ENCODE measurements around the gene MMADHC.

Gene MMADHC

DNA sequence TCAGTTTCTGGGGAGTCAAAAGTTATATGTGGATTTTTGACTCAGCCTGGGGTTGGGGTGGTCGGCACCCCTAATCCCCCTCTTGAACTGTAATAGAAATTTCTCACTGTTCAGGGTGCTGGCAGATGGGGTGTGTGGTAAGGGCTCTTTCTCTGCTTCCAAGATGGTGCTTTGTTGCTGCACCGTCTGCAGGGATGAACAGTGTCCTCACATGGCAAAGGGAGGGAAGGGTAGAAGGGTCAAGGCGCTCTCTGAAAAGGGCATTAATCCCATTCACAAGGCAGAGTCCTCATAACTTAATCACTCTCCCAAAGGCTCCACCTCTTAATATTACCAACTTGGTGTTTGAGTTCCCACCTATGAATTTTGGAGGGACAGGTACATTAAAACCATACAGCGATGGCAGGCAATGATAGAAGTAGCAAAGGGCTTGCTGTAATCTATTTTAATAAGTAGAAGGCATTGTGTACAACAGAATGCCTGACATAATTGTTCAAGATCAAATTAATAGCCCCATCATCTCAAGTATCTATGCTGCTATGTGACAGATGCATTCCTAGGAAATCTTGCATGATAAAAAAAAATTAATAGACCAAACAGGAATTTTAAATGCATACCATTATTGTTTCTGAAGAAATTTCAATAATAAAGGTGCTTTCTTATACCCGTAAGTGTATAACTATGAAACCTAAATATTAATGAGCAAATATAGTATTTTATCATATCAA, 28.1 kb downstream of the MMADHC start:
- intact Hi-C loops (cut with micrococcal nuclease), result no loop called here
- no peaks in the 10 kb centered on the region for H3K9me3 Mint-ChIP-seq

DNA sequence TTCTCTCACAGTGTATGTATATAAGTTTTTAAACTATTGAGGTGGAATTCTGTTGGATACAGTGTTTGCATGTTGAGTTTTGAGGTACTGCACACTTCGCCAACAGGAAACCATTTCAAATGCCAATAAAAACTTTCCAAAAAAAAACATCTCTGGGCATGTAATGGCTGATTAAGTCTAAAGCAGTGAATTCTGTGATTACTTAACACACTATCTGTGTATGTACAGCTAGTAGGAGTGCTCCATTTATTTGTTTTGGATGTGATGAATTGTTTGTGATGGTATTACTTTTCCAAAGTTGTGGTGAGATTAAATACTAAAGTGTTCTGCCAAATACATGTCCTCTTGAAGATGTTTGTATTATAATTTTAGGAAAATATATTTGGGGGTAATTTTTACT, 31.1 kb downstream of the MMADHC start:
- Mint-ChIP-seq H3K27ac (no peak overlapping the region), H3K27me3 (no peaks in the 10 kb centered on the region), H3K4me1 (ENCODE audit: low read depth) (no peaks in the 10 kb centered on the region), H3K4me3 (no peak overlapping the region), H3K9me3 (no peaks in the 10 kb centered on the region), H3K36me3 (ENCODE audit: low read depth) (no peaks in the 10 kb centered on the region)
- intact Hi-C loops (cut with micrococcal nuclease), result no loop called here

More for the DNA sequence above, 28.1 kb downstream of the MMADHC start:
- H3K27ac Mint-ChIP-seq, result no peak overlapping the region
- H3K36me3 Mint-ChIP-seq (ENCODE audit: low read depth), result no peaks in the 10 kb centered on the region
- no peak overlapping the region for H3K4me3 Mint-ChIP-seq
- H3K27me3 Mint-ChIP-seq, result no peaks in the 10 kb centered on the region
- no peaks in the 10 kb centered on the region for H3K4me1 Mint-ChIP-seq (ENCODE audit: low read depth)

DNA sequence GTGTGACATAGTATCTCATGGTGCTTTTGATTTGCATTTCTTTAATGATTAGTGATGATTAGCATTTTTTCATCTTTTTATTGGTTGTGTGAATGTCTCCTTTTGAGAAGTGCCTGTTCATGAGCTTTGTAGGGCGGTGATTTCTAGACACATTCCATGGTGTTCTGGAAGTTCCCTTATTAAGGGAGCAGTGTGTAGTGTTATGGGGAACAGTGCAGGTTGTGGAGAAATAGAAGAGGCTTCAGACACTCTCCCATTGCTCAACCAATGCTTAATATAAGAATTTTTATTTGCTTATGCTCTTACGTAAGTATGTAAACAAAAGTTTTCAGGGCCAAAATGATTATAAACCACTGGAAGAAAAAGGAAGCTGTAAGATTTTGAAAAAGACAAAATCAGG, 34.7 kb downstream of the MMADHC start:
- no peaks in the 10 kb centered on the region for H3K36me3 Mint-ChIP-seq (ENCODE audit: low read depth)
- no peak overlapping the region for H3K27ac Mint-ChIP-seq
- H3K27me3 Mint-ChIP-seq, result no peaks in the 10 kb centered on the region
- H3K9me3 Mint-ChIP-seq, result peaks cover 6% of the 10 kb centered on the region
- no peaks in the 10 kb centered on the region for H3K4me1 Mint-ChIP-seq (ENCODE audit: low read depth)
- H3K4me3 Mint-ChIP-seq, result no peak overlapping the region
- intact Hi-C loops (cut with micrococcal nuclease), result no loop called here

DNA sequence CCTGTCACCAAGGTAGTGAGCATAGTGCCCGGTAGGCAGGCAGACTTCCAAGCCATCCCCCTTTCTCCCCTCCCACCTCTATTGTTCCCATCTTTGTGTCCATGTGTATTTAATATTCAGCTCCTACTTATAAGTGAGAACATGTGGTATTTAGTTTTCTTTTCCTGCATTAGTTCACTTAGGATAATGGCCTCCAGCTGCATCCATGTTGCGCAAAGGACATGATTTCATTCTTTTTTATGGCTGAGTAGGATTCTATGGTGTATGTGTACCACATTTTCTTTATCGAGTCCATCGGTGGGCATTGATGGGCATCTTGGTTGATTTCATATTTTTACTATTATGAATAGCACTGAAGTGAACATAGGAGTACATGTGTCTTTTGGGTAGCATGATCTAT, 35.3 kb downstream of the MMADHC start:
- H3K36me3 Mint-ChIP-seq (ENCODE audit: low read depth), result no peaks in the 10 kb centered on the region
- H3K9me3 Mint-ChIP-seq, result peaks cover 6% of the 10 kb centered on the region
- H3K4me1 Mint-ChIP-seq (ENCODE audit: low read depth), result no peaks in the 10 kb centered on the region
- no peak overlapping the region for H3K4me3 Mint-ChIP-seq
- no peaks in the 10 kb centered on the region for H3K27me3 Mint-ChIP-seq
- H3K27ac Mint-ChIP-seq, result no peak overlapping the region
- intact Hi-C loops (cut with micrococcal nuclease), result no loop called here

DNA sequence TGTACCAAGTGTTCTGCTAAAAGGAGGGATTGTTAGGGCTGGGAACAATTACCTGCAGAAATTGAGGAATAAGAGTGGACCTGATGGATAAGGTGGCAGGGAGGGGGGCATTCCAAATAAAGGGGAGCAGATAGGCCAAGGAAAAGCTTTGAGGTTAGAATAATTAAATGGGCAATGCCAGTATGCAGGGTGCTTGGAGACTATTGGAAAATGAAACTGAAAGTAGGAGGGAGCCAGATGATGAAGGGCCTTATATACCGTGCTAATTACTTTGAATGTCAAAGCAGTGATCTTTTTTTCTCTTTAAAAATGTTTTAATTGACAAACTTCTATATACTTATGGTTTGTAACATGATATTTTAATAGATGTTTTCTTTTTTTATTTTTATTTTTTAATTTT, 42.9 kb downstream of the MMADHC start:
- H3K27me3 Mint-ChIP-seq, result no peaks in the 10 kb centered on the region
- no peaks in the 10 kb centered on the region for H3K36me3 Mint-ChIP-seq (ENCODE audit: low read depth)
- no peak overlapping the region for H3K4me3 Mint-ChIP-seq
- intact Hi-C loops (cut with micrococcal nuclease), result no loop called here
- H3K4me1 Mint-ChIP-seq (ENCODE audit: low read depth), result peaks cover 5% of the 10 kb centered on the region
- no peak overlapping the region for H3K27ac Mint-ChIP-seq
- H3K9me3 Mint-ChIP-seq, result peaks cover under 1% of the 10 kb centered on the region

DNA sequence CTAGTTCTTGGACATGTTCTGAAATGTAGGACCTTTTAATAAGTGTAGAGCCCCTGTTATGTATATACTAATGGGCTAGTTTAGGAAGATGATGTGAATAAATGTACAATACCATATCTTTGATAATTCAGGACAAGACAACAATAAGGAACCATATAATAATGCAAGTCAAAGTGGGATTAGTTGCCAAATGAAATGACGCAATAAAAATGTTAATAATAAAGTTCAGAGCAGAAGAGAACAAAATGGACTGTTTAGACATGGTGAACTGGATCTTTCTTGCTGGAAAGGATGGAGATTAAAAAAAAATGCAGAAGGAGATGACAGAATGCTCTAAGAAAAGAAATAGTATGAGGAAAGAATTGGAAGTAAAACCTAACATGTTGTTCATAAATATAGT, 43.7 kb downstream of the MMADHC start:
- Mint-ChIP-seq H3K4me1 (ENCODE audit: low read depth) (peaks cover 5% of the 10 kb centered on the region), H3K36me3 (ENCODE audit: low read depth) (no peaks in the 10 kb centered on the region), H3K27me3 (no peaks in the 10 kb centered on the region), H3K4me3 (no peak overlapping the region), H3K27ac (no peak overlapping the region), H3K9me3 (no peaks in the 10 kb centered on the region)
- intact Hi-C loops (cut with micrococcal nuclease), result no loop called here

DNA sequence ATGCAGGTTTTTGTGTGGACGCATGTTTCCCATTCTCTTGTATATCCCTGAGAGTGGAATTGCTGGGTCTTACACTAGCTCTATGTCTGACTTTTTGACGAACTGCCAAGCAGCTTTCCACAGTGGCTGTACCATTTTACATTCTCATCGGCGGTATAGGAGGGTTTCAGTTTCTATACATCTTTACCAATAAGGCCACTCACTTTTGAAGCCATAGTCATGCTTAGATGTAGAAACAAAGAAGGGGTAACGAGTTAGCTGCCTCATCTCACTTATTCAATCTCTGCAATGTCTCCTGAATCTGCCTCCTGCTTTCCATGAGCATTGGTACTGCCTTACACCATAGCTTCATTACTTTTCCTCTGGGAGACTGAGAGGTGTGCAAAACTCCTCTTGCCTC, 47.4 kb downstream of the MMADHC start:
- no peaks in the 10 kb centered on the region for H3K27me3 Mint-ChIP-seq
- no peak overlapping the region for H3K4me3 Mint-ChIP-seq
- intact Hi-C loops (cut with micrococcal nuclease), result no loop called here
- peaks cover 5% of the 10 kb centered on the region for H3K4me1 Mint-ChIP-seq (ENCODE audit: low read depth)
- no peaks in the 10 kb centered on the region for H3K36me3 Mint-ChIP-seq (ENCODE audit: low read depth)
- no peaks in the 10 kb centered on the region for H3K9me3 Mint-ChIP-seq
- no peak overlapping the region for H3K27ac Mint-ChIP-seq

DNA sequence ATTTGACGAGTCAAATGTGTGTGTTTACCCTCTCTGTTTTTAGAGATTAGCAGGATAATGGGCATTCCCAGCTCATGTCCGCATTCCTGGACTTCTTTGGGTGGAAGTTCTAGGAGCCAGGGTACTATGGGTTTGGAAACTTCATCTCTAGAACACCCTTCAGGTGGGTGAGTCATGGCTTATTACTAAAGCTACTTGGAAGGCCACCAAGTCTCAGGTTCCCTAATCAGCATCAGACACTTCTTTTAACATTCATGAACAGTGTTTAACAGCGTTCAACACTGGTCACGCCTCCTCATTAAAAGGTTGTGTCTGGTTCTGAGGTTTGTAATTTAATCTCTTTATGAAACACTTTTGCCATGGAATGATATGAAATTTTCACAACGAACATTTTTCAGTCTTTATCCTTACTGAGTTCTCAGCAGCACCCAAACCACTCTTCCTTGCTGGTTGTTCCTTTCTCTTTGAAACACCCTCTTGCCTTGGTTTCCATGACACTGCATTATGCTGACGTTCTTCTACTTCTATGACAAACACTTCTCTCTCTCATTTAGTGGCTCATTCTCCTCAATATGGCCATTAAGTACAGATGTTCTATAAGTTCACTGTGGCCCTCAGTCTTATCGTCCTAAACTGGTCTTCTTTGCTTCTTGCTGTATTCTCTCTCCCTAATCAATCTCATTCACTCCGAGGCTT, 49.3 kb downstream of the MMADHC start:
- H3K9me3 Mint-ChIP-seq, result no peaks in the 10 kb centered on the region
- no peaks in the 10 kb centered on the region for H3K4me1 Mint-ChIP-seq (ENCODE audit: low read depth)
- H3K4me3 Mint-ChIP-seq, result no peak overlapping the region
- no peaks in the 10 kb centered on the region for H3K36me3 Mint-ChIP-seq (ENCODE audit: low read depth)
- H3K27ac Mint-ChIP-seq, result no peak overlapping the region
- intact Hi-C loops (cut with micrococcal nuclease), result no loop called here
- H3K27me3 Mint-ChIP-seq, result no peaks in the 10 kb centered on the region

DNA sequence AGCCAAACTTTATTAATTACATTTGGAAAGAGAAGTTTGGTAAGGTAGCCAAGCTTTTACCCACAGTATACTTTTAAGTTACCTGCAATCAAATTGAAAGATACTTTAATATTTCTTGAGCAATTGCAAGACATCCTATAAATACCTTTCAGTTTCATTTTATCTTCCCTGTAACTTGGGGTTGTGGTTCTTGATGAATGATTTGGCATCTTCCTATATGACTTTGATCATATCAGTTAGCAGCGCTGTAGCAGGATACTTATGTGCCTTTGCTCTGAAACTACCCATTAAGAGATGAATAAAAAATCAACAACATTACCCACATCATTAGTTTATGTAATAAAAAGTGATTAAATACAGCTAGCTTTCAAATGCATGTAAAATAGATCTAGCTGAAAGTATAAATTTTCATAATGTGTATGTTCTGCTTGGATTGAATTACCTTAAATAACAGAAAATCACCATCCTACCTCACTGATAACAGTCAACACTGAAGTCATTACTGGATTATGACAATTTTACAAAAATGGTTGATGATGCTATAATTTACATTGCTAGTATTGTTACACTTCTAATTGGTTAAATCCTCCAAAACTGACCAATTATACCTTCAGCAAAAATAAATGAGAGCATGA, 50.4 kb downstream of the MMADHC start:
- no peak overlapping the region for H3K4me3 Mint-ChIP-seq
- intact Hi-C loops (cut with micrococcal nuclease), result no loop called here
- no peaks in the 10 kb centered on the region for H3K4me1 Mint-ChIP-seq (ENCODE audit: low read depth)
- H3K36me3 Mint-ChIP-seq (ENCODE audit: low read depth), result no peaks in the 10 kb centered on the region
- no peaks in the 10 kb centered on the region for H3K27me3 Mint-ChIP-seq
- H3K9me3 Mint-ChIP-seq, result no peaks in the 10 kb centered on the region
- no peak overlapping the region for H3K27ac Mint-ChIP-seq

DNA sequence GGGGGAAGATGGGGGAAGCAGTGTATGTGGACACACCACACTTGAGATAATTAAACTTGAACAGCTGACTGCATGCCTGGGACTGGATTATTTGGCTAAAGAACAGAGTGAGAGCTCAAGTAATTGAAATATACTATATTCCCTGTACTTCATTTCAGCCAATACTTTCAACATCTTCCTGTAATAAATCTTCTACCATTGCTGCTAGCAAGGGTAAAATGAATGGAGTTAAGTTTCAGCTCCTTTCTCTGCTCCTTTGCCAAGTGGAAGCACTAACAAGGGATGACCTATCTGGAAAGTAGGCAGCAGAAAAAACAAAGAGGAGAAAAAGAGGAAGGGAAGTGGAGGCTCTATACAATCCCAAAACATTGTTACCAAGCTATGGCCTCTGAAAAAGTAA, 50.9 kb downstream of the MMADHC start:
- no peak overlapping the region for H3K27ac Mint-ChIP-seq
- H3K4me1 Mint-ChIP-seq (ENCODE audit: low read depth), result no peaks in the 10 kb centered on the region
- H3K9me3 Mint-ChIP-seq, result no peaks in the 10 kb centered on the region
- no peaks in the 10 kb centered on the region for H3K27me3 Mint-ChIP-seq
- H3K36me3 Mint-ChIP-seq (ENCODE audit: low read depth), result no peaks in the 10 kb centered on the region
- H3K4me3 Mint-ChIP-seq, result no peak overlapping the region
- intact Hi-C loops (cut with micrococcal nuclease), result no loop called here

DNA sequence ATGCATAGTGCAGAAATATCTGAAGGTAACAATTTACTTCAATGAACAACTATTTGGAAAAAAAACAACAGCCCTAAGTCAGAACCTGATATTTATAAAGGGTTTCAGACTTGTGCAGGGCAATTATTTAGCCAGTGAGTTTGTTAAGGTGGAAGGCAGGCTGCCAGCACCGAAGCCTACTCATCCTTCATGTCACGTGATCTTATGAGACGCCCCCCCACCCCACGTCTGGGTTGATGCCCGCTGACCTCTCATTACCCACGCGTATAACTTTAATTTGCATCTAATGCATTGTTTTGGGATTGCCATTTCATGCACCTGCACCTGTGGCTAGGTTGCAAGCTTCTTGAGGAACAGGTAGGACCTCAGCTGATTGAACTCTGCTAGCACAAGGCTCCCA, 52.9 kb downstream of the MMADHC start:
- H3K9me3 Mint-ChIP-seq, result no peaks in the 10 kb centered on the region
- H3K36me3 Mint-ChIP-seq (ENCODE audit: low read depth), result no peaks in the 10 kb centered on the region
- no peaks in the 10 kb centered on the region for H3K27me3 Mint-ChIP-seq
- no peaks in the 10 kb centered on the region for H3K4me1 Mint-ChIP-seq (ENCODE audit: low read depth)
- intact Hi-C loops (cut with micrococcal nuclease), result no loop called here
- no peak overlapping the region for H3K27ac Mint-ChIP-seq
- H3K4me3 Mint-ChIP-seq, result no peak overlapping the region

DNA sequence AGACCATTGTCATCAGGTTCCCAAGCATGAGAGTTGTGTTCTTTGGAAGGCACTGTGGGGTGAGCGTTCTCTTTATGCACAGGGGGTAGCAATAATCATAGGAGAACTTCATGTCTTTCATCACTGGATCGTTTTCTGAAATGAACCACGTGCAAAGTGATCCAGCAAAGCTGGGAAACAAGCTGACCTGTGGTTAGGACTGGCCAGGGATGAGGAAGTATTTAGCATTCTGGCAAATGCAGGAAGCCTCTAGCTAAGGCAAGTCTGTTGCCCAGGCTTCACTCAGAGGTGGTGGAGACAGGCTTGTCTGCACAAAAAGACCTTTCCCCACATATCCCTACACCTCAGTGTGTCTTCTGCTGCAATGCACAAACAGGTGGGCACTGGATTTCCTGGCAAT, 58.6 kb downstream of the MMADHC start:
- H3K4me1 Mint-ChIP-seq (ENCODE audit: low read depth), result no peaks in the 10 kb centered on the region
- no peak overlapping the region for H3K4me3 Mint-ChIP-seq
- no peaks in the 10 kb centered on the region for H3K27me3 Mint-ChIP-seq
- no peak overlapping the region for H3K27ac Mint-ChIP-seq
- no peaks in the 10 kb centered on the region for H3K36me3 Mint-ChIP-seq (ENCODE audit: low read depth)
- H3K9me3 Mint-ChIP-seq, result no peaks in the 10 kb centered on the region
- intact Hi-C loops (cut with micrococcal nuclease), result no loop called here

DNA sequence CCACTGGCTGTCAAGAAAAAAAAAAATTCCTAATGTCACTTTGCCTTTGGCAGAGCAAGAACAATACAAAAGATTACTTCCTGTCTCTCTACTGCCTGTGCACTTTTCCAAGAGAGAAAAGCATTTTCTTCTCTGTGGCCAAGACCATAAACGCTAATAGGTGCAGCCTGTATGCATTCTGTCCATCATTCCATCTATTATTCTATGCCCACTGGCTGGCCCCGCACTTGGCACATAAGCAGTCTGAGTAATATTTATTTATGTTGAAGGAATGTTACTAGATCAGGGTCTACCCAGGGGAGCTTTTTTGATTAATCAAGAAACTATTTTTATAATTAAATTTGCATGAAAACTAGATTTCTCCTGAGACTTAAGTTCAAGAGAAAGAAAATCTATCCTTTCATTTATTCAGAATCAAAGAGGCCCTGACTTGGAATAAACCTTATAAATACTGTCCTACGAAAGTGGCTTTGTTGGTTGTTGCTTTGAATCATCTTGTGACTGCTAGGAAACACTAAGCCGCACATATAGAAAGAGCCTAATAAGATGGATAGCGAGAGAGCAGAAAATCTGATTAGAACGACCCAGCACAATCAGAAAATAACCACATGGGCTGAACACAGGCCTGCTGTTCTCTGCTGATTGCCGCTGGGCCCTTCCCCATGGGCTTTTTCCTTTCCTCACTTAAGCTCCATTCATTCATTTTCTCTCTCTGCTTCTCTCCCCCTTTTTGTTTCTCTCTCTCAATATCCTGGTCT, 59.4 kb downstream of the MMADHC start:
- Mint-ChIP-seq H3K9me3 (no peaks in the 10 kb centered on the region), H3K27ac (no peak overlapping the region), H3K27me3 (no peaks in the 10 kb centered on the region), H3K4me1 (ENCODE audit: low read depth) (no peaks in the 10 kb centered on the region), H3K36me3 (ENCODE audit: low read depth) (no peaks in the 10 kb centered on the region), H3K4me3 (no peak overlapping the region)
- intact Hi-C loops (cut with micrococcal nuclease), result no loop called here

DNA sequence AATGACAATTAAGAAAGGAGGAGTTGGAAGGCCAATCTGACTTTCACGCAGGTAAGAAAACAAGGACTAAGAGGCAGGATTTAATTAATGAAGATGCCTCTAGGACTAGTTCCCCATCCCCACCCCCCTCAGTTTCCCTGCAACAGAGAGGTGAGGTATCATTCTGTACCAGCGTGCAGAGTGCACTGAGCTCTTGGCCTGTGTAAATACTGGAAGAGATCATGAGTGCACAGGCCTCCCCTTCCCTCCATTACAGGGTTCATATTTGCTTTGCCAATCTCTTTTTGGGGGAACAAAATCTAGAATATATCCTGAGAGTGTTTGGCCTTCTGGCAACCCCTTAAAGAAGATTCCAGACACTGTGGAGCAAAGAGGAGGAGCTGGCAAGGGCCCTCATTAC, 60.9 kb downstream of the MMADHC start:
- H3K4me3 Mint-ChIP-seq, result no peak overlapping the region
- intact Hi-C loops (cut with micrococcal nuclease), result no loop called here
- no peaks in the 10 kb centered on the region for H3K4me1 Mint-ChIP-seq (ENCODE audit: low read depth)
- no peaks in the 10 kb centered on the region for H3K9me3 Mint-ChIP-seq
- no peaks in the 10 kb centered on the region for H3K36me3 Mint-ChIP-seq (ENCODE audit: low read depth)
- H3K27me3 Mint-ChIP-seq, result no peaks in the 10 kb centered on the region
- H3K27ac Mint-ChIP-seq, result no peak overlapping the region

All from dendritic cell treated with granulocyte-macrophage colony-stimulating factor and Interleukin-4, amounts not matched to agents 40 ng/mL and 50 ng/mL, for 4 days (primary cell).